Brain microvascular endothelial cell (primary cell): Measurements from ENCODE around the gene CSTB.

Source experiments
- DNase-seq: peaks from one replicate; pipeline ENCODE4 v3.0.0-alpha.2; 2020
- H3K27ac ChIP-seq: fragments of 250-450 bp; sonication (Bioruptor Pico); 2 replicates; pipeline ENCODE4 v1.5.1; 2020; ENCODE audit warnings: mild to moderate bottlenecking, moderate library complexity
- H3K27me3 ChIP-seq: fragments of 250-450 bp; sonication (Bioruptor Pico); replicated peaks from 2 replicates; pipeline ENCODE4 v1.5.1; 2020; ENCODE audit warnings: mild to moderate bottlenecking
- H3K36me3 ChIP-seq: fragments of 250-450 bp; sonication (Bioruptor Pico); replicated peaks from 2 replicates; pipeline ENCODE4 v1.5.1; 2020; ENCODE audit warnings: mild to moderate bottlenecking
- H3K4me3 ChIP-seq: 2 replicates; pipeline ENCODE4 v1.5.1; 2011; ENCODE audit warnings: low read depth, mild to moderate bottlenecking, control low read depth, low read length, moderate library complexity
- CTCF ChIP-seq: IDR thresholded peaks from 2 replicates; pipeline ENCODE4 v1.5.1; 2011; ENCODE audit warnings: low read depth, mild to moderate bottlenecking, moderate library complexity, low read length, control low read depth, inconsistent platforms; ENCODE audit errors: missing control alignments
- in situ Hi-C: cut with HindIII; loops from 2 replicates; pipeline ENCODE4 v1.10.0; 2017; ENCODE audit warnings: low sequenced_read_pairs, low pct_ligation_motif_present

Gene CSTB

GRCh38 chr21:43801006-43801783, 25.1 kb upstream of the CSTB start:
- DNase-seq: no peak
- Histone ChIP-seq H3K36me3 (peaks cover 82% of the 10 kb centered on the region), H3K27ac (no peak overlapping the region), H3K27me3 (no peaks in the 10 kb centered on the region), H3K4me3 (no peak overlapping the region)
- in situ Hi-C loops: no loop called here
- no peak for TF ChIP-seq CTCF

GRCh38 chr21:43800566-43800965, 24.5 kb upstream of the CSTB start:
- Histone ChIP-seq H3K27ac (no peak overlapping the region), H3K27me3 (no peaks in the 10 kb centered on the region), H3K36me3 (peaks cover 87% of the 10 kb centered on the region), H3K4me3 (no peak overlapping the region)
- TF ChIP-seq CTCF: no peak
- DNase-seq: no peak
- in situ Hi-C loops: no loop called here

- TF ChIP-seq CTCF: no peak
- Histone ChIP-seq H3K27ac (no peak overlapping the region), H3K27me3 (no peaks in the 10 kb centered on the region), H3K36me3 (peaks cover 90% of the 10 kb centered on the region), H3K4me3 (no peak overlapping the region)
- in situ Hi-C loops: no loop called here
- no peak for DNase-seq
Measured at GRCh38 chr21:43800124-43800523, 24.0 kb upstream of the CSTB start.

GRCh38 chr21:43799301-43799840, 23.3 kb upstream of the CSTB start:
- Histone ChIP-seq H3K36me3 (peaks cover 93% of the 10 kb centered on the region), H3K27me3 (no peaks in the 10 kb centered on the region), H3K27ac (no peak overlapping the region), H3K4me3 (no peak overlapping the region)
- TF ChIP-seq CTCF: no peak
- no peak for DNase-seq
- in situ Hi-C loops: no loop called here

GRCh38 chr21:43797925-43798715, 22.0 kb upstream of the CSTB start:
- H3K4me3 ChIP-seq: no peak overlapping the region
- in situ Hi-C loops: no loop called here
- TF ChIP-seq CTCF: no peak
- H3K27me3 ChIP-seq: no peaks in the 10 kb centered on the region
- peaks cover 87% of the 10 kb centered on the region for H3K36me3 ChIP-seq
- H3K27ac ChIP-seq: no peak overlapping the region
- no peak for DNase-seq
